Measurements from ENCODE around the gene ITIH5. TPM values are rescaled to one million over a fixed set of nuclear protein-coding genes. Genes with fewer than 3 reads are reported as not detected.

ITIH5 gene
- total RNA-seq, 1 experiment from 2014 or later = not detected

GRCh38 chr10:7529638-7530037, 137.1 kb downstream of the ITIH5 start:
- Histone ChIP-seq H3K36me3 (no peaks in the 10 kb centered on the region), H3K27me3 (peaks cover 15% of the 10 kb centered on the region), H3K4me3 (no peak overlapping the region), H3K9me3 (no peaks in the 10 kb centered on the region)
- peak; percentile 39 for DNase-seq

GRCh38 chr10:7527468-7527867, 139.3 kb downstream of the ITIH5 start:
- Histone ChIP-seq H3K27me3 (peaks cover 27% of the 10 kb centered on the region), H3K9me3 (no peaks in the 10 kb centered on the region), H3K4me3 (no peak overlapping the region), H3K36me3 (no peaks in the 10 kb centered on the region)
- DNase-seq = no peak

- DNase-seq = no peak
- peaks cover 33% of the 10 kb centered on the region for H3K27me3 ChIP-seq
- no peaks in the 10 kb centered on the region for H3K9me3 ChIP-seq
- no peak overlapping the region for H3K4me3 ChIP-seq
- no peaks in the 10 kb centered on the region for H3K36me3 ChIP-seq
Observed at GRCh38 chr10:7526017-7526400, 140.8 kb downstream of the ITIH5 start.

GRCh38 chr10:7525314-7526016, 141.3 kb downstream of the ITIH5 start:
- Histone ChIP-seq H3K36me3 (no peaks in the 10 kb centered on the region), H3K4me3 (no peak overlapping the region), H3K9me3 (no peaks in the 10 kb centered on the region), H3K27me3 (peaks cover 33% of the 10 kb centered on the region)
- peak; percentile 22 for DNase-seq

- Histone ChIP-seq H3K9me3 (no peaks in the 10 kb centered on the region), H3K36me3 (no peaks in the 10 kb centered on the region), H3K4me3 (no peak overlapping the region), H3K27me3 (peaks cover 23% of the 10 kb centered on the region)
- DNase-seq = no peak
Observed at GRCh38 chr10:7523656-7524055, 143.1 kb downstream of the ITIH5 start.

- H3K4me3 ChIP-seq = no peak overlapping the region
- H3K9me3 ChIP-seq = no peaks in the 10 kb centered on the region
- H3K27me3 ChIP-seq = peaks cover 24% of the 10 kb centered on the region
- H3K36me3 ChIP-seq = no peaks in the 10 kb centered on the region
- DNase-seq = no peak
Observed at GRCh38 chr10:7520507-7521485, 146.0 kb downstream of the ITIH5 start.

- no peaks in the 10 kb centered on the region for H3K36me3 ChIP-seq
- H3K9me3 ChIP-seq = no peaks in the 10 kb centered on the region
- no peak overlapping the region for H3K4me3 ChIP-seq
- no peak for DNase-seq
- H3K27me3 ChIP-seq = peaks cover 35% of the 10 kb centered on the region
Observed at GRCh38 chr10:7519351-7519750, 147.4 kb downstream of the ITIH5 start.

GRCh38 chr10:7518693-7519092, 148.1 kb downstream of the ITIH5 start:
- no peaks in the 10 kb centered on the region for H3K9me3 ChIP-seq
- H3K4me3 ChIP-seq = no peak overlapping the region
- DNase-seq = no peak
- H3K36me3 ChIP-seq = no peaks in the 10 kb centered on the region
- peaks cover 36% of the 10 kb centered on the region for H3K27me3 ChIP-seq

GRCh38 chr10:7515439-7515838, 151.3 kb downstream of the ITIH5 start:
- Histone ChIP-seq H3K9me3 (no peaks in the 10 kb centered on the region), H3K36me3 (no peaks in the 10 kb centered on the region), H3K4me3 (no peak overlapping the region), H3K27me3 (peaks cover 25% of the 10 kb centered on the region)
- no peak for DNase-seq

- H3K9me3 ChIP-seq = no peaks in the 10 kb centered on the region; the same call in 1 of the 2 replicates
Observed at GRCh38 chr10:7513936-7514335, 152.8 kb downstream of the ITIH5 start.

GRCh38 chr10:7513455-7513854, 153.3 kb downstream of the ITIH5 start:
- no peaks in the 10 kb centered on the region; the same call in 1 of the 2 replicates for H3K9me3 ChIP-seq
- H3K27me3 ChIP-seq = peaks cover 25% of the 10 kb centered on the region
- no peak for DNase-seq
- H3K36me3 ChIP-seq = no peaks in the 10 kb centered on the region
- H3K4me3 ChIP-seq = no peak overlapping the region

More at GRCh38 chr10:7513936-7514335, 152.8 kb downstream of the ITIH5 start:
- Histone ChIP-seq H3K27me3 (peaks cover 25% of the 10 kb centered on the region), H3K36me3 (no peaks in the 10 kb centered on the region), H3K4me3 (no peak overlapping the region)
- DNase-seq = no peak

- Histone ChIP-seq H3K4me3 (no peak overlapping the region), H3K36me3 (no peaks in the 10 kb centered on the region), H3K27me3 (peaks cover 25% of the 10 kb centered on the region), H3K9me3 (no peaks in the 10 kb centered on the region; the same call in 1 of the 2 replicates)
- DNase-seq = no peak
Observed at GRCh38 chr10:7512487-7512886, 154.3 kb downstream of the ITIH5 start.

- Histone ChIP-seq H3K9me3 (no peaks in the 10 kb centered on the region; the same call in 1 of the 2 replicates), H3K36me3 (no peaks in the 10 kb centered on the region), H3K27me3 (peaks cover 25% of the 10 kb centered on the region), H3K4me3 (no peak overlapping the region)
- no peak for DNase-seq
Observed at GRCh38 chr10:7511612-7512011, 155.2 kb downstream of the ITIH5 start.

Other genes with a start within 250 kb of the ITIH5 start
- gene ITIH2, start 36.4 kb upstream of the ITIH5 start, total RNA-seq (2014; rRNA removed; shearing (Covaris generic); ENCODE audit: low replicate concordance) = not detected in 2 replicates
- gene KIN, start 121.0 kb upstream of the ITIH5 start, total RNA-seq (2014; rRNA removed; shearing (Covaris generic); ENCODE audit: low replicate concordance) = 13.0 and 34.8 TPM in 2 replicates
- gene ATP5F1C, start 121.2 kb upstream of the ITIH5 start, total RNA-seq (2014; rRNA removed; shearing (Covaris generic); ENCODE audit: low replicate concordance) = 499 and 516 TPM in 2 replicates
- 0.92 and 4.4 TPM in 2 replicates for gene TAF3, start 151.5 kb upstream of the ITIH5 start, total RNA-seq (2014; rRNA removed; shearing (Covaris generic); ENCODE audit: low replicate concordance)